Ishikawa (cell line): Measurements from ENCODE around the gene PPP1R37.

Source experiments
- CEBPB ChIP-seq: IDR thresholded peaks from 2 replicates; pipeline ENCODE4 v1.6.1; 2012
- CREB1 ChIP-seq: IDR thresholded peaks from 2 replicates; pipeline ENCODE4 v1.6.1; 2012; ENCODE audit warnings: low read depth
- EGR1 ChIP-seq: IDR thresholded peaks from 2 replicates; pipeline ENCODE4 v1.6.1; 2012
- EP300 ChIP-seq: IDR thresholded peaks from 2 replicates; pipeline ENCODE4 v1.6.1; 2012; ENCODE audit warnings: borderline replicate concordance
- FOXM1 ChIP-seq: IDR thresholded peaks from 2 replicates; pipeline ENCODE4 v1.6.1; 2012; ENCODE audit warnings: low read depth, borderline replicate concordance
- NFIC ChIP-seq: IDR thresholded peaks from 2 replicates; pipeline ENCODE4 v1.6.1; 2012
- RAD21 ChIP-seq: IDR thresholded peaks from 2 replicates; pipeline ENCODE4 v1.6.1; 2012; ENCODE audit warnings: low read depth
- TAF1 ChIP-seq: IDR thresholded peaks from 2 replicates; pipeline ENCODE4 v1.6.1; 2012; ENCODE audit warnings: low read depth, mild to moderate bottlenecking
- TCF12 ChIP-seq: IDR thresholded peaks from 2 replicates; pipeline ENCODE4 v1.6.1; 2012; ENCODE audit warnings: low read depth
- TEAD4 ChIP-seq: IDR thresholded peaks from 2 replicates; pipeline ENCODE4 v1.6.1; 2012
- YY1 ChIP-seq: IDR thresholded peaks from 2 replicates; pipeline ENCODE4 v1.6.1; 2012; ENCODE audit warnings: low read depth
- ZBTB7A ChIP-seq: IDR thresholded peaks from 2 replicates; pipeline ENCODE4 v1.6.1; 2012; ENCODE audit warnings: low read depth
- TF ChIP-seq, protein P1 (sequence below): IDR thresholded peaks from 2 replicates; pipeline ENCODE4 v1.6.1; 2012
- TF ChIP-seq, protein P2 (sequence below): IDR thresholded peaks from 2 replicates; pipeline ENCODE4 v1.6.1; 2012; ENCODE audit warnings: low read depth, mild to moderate bottlenecking
- TF ChIP-seq, protein P3 (sequence below): IDR thresholded peaks from 2 replicates; pipeline ENCODE4 v1.6.1; 2012

The PPP1R37 gene

DNA sequence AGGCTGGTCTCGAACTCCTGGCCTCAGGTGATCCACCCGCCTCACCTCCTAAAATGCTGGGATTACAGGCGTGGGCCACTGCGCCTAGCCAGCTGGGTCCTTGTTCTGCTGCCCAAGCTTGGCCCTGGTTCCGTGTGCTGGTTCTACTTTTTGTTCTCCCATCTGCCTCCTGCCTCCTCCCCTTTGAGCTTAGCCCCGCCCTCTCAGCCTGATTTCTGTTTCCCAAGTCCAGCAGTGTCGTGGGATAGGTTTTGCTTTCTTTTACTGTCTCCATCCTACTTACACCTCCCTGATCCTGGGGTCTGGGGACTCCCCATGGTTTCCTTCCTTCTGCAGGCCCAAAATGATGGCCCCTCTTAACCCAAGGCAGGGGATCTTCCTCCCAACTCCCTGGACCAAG is 88.0 kb downstream of the PPP1R37 start:
- TF ChIP-seq EGR1 (no peak), CREB1 (no peak), RAD21 (no peak), CEBPB (no peak), TEAD4 (no peak), NFIC (no peak), ZBTB7A (no peak), TCF12 (no peak), YY1 (no peak), TAF1 (no peak), FOXM1 (no peak), EP300 (no peak)
- TF ChIP-seq, protein P1, sequence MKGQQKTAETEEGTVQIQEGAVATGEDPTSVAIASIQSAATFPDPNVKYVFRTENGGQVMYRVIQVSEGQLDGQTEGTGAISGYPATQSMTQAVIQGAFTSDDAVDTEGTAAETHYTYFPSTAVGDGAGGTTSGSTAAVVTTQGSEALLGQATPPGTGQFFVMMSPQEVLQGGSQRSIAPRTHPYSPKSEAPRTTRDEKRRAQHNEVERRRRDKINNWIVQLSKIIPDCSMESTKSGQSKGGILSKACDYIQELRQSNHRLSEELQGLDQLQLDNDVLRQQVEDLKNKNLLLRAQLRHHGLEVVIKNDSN = no peak
- TF ChIP-seq, protein P2, sequence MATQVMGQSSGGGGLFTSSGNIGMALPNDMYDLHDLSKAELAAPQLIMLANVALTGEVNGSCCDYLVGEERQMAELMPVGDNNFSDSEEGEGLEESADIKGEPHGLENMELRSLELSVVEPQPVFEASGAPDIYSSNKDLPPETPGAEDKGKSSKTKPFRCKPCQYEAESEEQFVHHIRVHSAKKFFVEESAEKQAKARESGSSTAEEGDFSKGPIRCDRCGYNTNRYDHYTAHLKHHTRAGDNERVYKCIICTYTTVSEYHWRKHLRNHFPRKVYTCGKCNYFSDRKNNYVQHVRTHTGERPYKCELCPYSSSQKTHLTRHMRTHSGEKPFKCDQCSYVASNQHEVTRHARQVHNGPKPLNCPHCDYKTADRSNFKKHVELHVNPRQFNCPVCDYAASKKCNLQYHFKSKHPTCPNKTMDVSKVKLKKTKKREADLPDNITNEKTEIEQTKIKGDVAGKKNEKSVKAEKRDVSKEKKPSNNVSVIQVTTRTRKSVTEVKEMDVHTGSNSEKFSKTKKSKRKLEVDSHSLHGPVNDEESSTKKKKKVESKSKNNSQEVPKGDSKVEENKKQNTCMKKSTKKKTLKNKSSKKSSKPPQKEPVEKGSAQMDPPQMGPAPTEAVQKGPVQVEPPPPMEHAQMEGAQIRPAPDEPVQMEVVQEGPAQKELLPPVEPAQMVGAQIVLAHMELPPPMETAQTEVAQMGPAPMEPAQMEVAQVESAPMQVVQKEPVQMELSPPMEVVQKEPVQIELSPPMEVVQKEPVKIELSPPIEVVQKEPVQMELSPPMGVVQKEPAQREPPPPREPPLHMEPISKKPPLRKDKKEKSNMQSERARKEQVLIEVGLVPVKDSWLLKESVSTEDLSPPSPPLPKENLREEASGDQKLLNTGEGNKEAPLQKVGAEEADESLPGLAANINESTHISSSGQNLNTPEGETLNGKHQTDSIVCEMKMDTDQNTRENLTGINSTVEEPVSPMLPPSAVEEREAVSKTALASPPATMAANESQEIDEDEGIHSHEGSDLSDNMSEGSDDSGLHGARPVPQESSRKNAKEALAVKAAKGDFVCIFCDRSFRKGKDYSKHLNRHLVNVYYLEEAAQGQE = no peak
- TF ChIP-seq, protein P3, sequence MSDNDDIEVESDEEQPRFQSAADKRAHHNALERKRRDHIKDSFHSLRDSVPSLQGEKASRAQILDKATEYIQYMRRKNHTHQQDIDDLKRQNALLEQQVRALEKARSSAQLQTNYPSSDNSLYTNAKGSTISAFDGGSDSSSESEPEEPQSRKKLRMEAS = no peak

DNA sequence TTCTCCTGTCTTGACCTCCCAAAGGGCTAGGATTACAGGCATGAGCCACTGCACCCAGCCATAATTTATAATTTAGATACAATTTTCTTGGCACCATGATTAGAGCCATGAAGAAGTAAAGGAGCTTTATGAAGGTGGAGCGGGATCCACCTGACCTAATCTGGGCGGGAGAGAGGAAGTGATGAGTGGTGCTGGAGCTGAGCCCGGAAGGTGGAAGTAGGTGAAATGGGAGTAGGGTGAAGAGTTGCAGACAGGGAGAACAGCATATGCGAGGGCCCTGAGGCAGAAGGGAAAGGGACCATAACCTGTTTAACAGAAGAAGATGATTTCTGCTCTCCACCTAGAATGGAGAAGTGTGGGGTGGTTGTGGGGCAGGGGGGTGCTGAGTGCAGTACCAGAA is 89.8 kb downstream of the PPP1R37 start:
- TF ChIP-seq EGR1 (no peak), TCF12 (no peak), TAF1 (no peak), RAD21 (no peak), TEAD4 (no peak), ZBTB7A (no peak), CREB1 (no peak), NFIC (no peak), EP300 (no peak), YY1 (no peak), FOXM1 (no peak)
- TF ChIP-seq, protein P2 = no peak
- TF ChIP-seq, protein P3 = no peak

DNA sequence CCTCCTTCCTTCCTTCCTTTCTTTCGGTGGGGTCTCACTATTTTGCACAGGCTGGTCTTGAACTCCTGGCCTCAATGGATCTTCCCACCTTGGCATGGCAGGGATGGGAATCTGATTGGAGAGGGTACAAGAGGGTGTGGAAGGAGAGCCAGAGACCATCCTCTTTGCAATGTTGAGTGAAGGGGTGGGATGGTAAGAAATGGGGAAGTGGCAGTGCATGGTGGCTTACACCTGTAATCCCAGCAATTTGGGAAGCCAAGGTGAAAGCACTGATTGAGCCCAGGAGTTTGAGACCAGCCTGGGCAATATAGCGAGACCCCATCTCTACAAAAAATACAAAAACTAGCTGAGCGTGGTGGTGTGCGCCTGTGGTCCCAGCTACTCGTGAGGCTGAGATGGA is 91.1 kb downstream of the PPP1R37 start:
- no peak for TF ChIP-seq NFIC
- no peak for TF ChIP-seq TEAD4
- no peak for TF ChIP-seq CREB1
- no peak for TF ChIP-seq TAF1
- no peak for TF ChIP-seq EP300
- TF ChIP-seq TCF12 = no peak
- no peak for TF ChIP-seq RAD21
- TF ChIP-seq CEBPB = no peak
- TF ChIP-seq YY1 = no peak
- TF ChIP-seq EGR1 = no peak

DNA sequence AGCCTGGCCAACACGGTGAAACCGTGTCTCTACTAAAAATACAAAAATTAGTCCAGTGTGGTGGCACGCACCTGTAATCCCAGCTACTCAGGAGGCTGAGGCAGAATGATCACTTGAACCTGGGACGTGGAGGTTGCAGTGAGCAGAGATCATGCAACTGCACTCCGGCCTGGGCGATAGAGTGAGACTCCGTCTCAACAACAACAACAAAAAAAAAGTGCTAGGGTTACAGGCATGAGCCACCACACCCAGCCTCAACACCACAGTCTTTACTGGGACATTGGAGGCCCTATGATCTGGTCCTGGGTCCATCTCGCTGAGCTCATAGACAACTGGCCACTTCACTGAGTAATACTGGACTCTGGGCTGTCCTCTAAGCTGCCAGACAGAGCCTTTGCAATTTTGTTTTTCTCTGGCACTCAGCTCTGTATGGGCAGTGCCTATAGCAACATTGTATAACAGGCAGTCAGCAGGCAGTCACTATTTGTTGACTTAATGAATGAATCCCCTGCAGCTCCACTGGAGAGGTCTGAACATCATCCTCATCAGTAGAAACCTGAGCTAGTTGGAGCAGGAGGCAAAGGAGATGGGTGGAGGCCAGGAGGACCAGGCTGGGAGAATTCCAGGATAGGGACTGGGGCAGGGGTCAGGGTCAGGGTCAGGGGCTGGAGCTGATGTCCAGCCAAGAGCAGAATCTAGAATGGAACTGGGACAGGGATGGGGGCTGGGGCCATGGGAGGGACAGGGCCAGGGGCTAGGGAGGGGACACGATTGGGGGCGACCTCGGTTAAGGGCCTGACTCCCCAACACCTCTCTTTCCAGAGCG is 93.7 kb downstream of the PPP1R37 start:
- TF ChIP-seq TCF12 = no peak
- no peak for TF ChIP-seq CEBPB
- TF ChIP-seq, protein P2 = no peak
